Skin epidermis (tissue), 12 donors: Measurements from ENCODE around the gene CLEC2B.

Source experiments
- H3K27ac ChIP-seq, 21 experiments: fragments of 200-600 bp; sonication (generic) in 11 of 21; one replicate each; pipeline ENCODE4 v1.5.0; 2020; ENCODE audit warnings: mild to moderate bottlenecking in 3 of 21, inconsistent platforms in 2 of 21, moderate library complexity in 2 of 21
- H3K4me3 ChIP-seq, 7 experiments: fragments of 200-600 bp; sonication (generic) in 2 of 7; one replicate each; pipeline ENCODE4 v1.5.0; 2020; ENCODE audit warnings: inconsistent platforms in 2 of 7, mild to moderate bottlenecking in 2 of 7, moderate library complexity in 1 of 7

The CLEC2B gene

GRCh38 chr12:9872162-9872561 lies 3.0 kb upstream of the CLEC2B start:
- H3K4me3 ChIP-seq, result no peak overlapping the region
- H3K27ac ChIP-seq, result peak overlapping the region in 15 of 21 experiments; percentile 6 to 91 (median 40)

GRCh38 chr12:9870286-9870866 lies 1.2 kb upstream of the CLEC2B start:
- peak overlapping the region in 20 of 21 experiments; percentile 68 to 98 (median 89) for H3K27ac ChIP-seq

GRCh38 chr12:9868951-9869306 lies 225 bp downstream of the CLEC2B start:
- Histone ChIP-seq H3K4me3 (peak overlapping the region; percentile 32 to 49 (median 42)), H3K27ac (peak overlapping the region in 20 of 21 experiments; percentile 68 to 98 (median 89))

More at GRCh38 chr12:9870286-9870866, 1.2 kb upstream of the CLEC2B start:
- H3K4me3 ChIP-seq, result peak overlapping the region in 5 of 7 experiments; percentile 32 to 49 (median 42)

GRCh38 chr12:9868311-9868801 lies 798 bp downstream of the CLEC2B start:
- H3K27ac ChIP-seq, result peak overlapping the region in 20 of 21 experiments; percentile 68 to 98 (median 89)

GRCh38 chr12:9867531-9867930 lies 1.6 kb downstream of the CLEC2B start:
- Histone ChIP-seq H3K4me3 (peak overlapping the region; percentile 23 to 49 (median 42)), H3K27ac (peak overlapping the region in 20 of 21 experiments; percentile 11 to 98 (median 89))

More at GRCh38 chr12:9868311-9868801, 798 bp downstream of the CLEC2B start:
- peak overlapping the region; percentile 32 to 49 (median 42) for H3K4me3 ChIP-seq

- Histone ChIP-seq H3K27ac (peak overlapping the region in 20 of 21 experiments; percentile 11 to 98 (median 89)), H3K4me3 (peak overlapping the region; percentile 23 to 49 (median 42))
Observed at GRCh38 chr12:9866860-9867269, 2.3 kb downstream of the CLEC2B start.

- H3K27ac ChIP-seq, result peak overlapping the region in 19 of 21 experiments; percentile 1 to 98 (median 89)
- peak overlapping the region in 6 of 7 experiments; percentile 1 to 49 (median 40) for H3K4me3 ChIP-seq
Observed at GRCh38 chr12:9864913-9865675, 4.1 kb downstream of the CLEC2B start.

GRCh38 chr12:9858135-9858534 lies 11.0 kb downstream of the CLEC2B start:
- Histone ChIP-seq H3K27ac (no peak overlapping the region), H3K4me3 (no peak overlapping the region)

- H3K27ac ChIP-seq, result no peak overlapping the region
- no peak overlapping the region for H3K4me3 ChIP-seq
Observed at GRCh38 chr12:9856894-9857293, 12.3 kb downstream of the CLEC2B start.

- no peak overlapping the region for H3K4me3 ChIP-seq
- H3K27ac ChIP-seq, result no peak overlapping the region
Observed at GRCh38 chr12:9856151-9856550, 13.0 kb downstream of the CLEC2B start.

GRCh38 chr12:9851927-9852326 lies 17.2 kb downstream of the CLEC2B start:
- H3K4me3 ChIP-seq, result no peak overlapping the region
- H3K27ac ChIP-seq, result no peak overlapping the region

- Histone ChIP-seq H3K27ac (no peak overlapping the region), H3K4me3 (no peak overlapping the region)
Observed at GRCh38 chr12:9851050-9851449, 18.1 kb downstream of the CLEC2B start.

- no peak overlapping the region for H3K27ac ChIP-seq
- H3K4me3 ChIP-seq, result no peak overlapping the region
Observed at GRCh38 chr12:9848899-9849298, 20.3 kb downstream of the CLEC2B start.

GRCh38 chr12:9843407-9843806 lies 25.7 kb downstream of the CLEC2B start:
- Histone ChIP-seq H3K27ac (no peak overlapping the region), H3K4me3 (no peak overlapping the region)

- H3K27ac ChIP-seq, result no peak overlapping the region
Observed at GRCh38 chr12:9831720-9832119, 37.4 kb downstream of the CLEC2B start.

GRCh38 chr12:9829982-9830381 lies 39.2 kb downstream of the CLEC2B start:
- Histone ChIP-seq H3K4me3 (no peak overlapping the region), H3K27ac (no peak overlapping the region)

More at GRCh38 chr12:9831720-9832119, 37.4 kb downstream of the CLEC2B start:
- no peak overlapping the region for H3K4me3 ChIP-seq

- H3K4me3 ChIP-seq, result no peak overlapping the region
- H3K27ac ChIP-seq, result no peak overlapping the region
Observed at GRCh38 chr12:9829483-9829882, 39.7 kb downstream of the CLEC2B start.

- H3K4me3 ChIP-seq, result no peak within 1 kb of the TSS
- H3K27ac ChIP-seq, result no peak within 1 kb of the TSS
Observed at GRCh38 chr12:9827209-9827888, 41.8 kb downstream of the CLEC2B start, which contains the start of gene KLRF1. TSS of gene KLRF1 (plus strand) at chr12:9827481. CDS start at chr12:9827545, 64 bp downstream.

- no peak overlapping the region for H3K4me3 ChIP-seq
- no peak overlapping the region for H3K27ac ChIP-seq
Observed at GRCh38 chr12:9820281-9820930, 48.7 kb downstream of the CLEC2B start.
